Tibial artery (tissue), 4 donors: ENCODE data around the gene RCAN2.

Experiments
- DNase-seq, 2 donors: peaks; one replicate each; pipeline ENCODE4 v3.0.0-alpha.2; 2019
- H3K27ac ChIP-seq, 2 donors: fragments of 200-600 bp; sonication (generic) in 1 of 2; 1 replicate in 1 of 2; 2 replicates in 1 of 2; pipeline ENCODE4 v1.5.1; 2018 to 2019; ENCODE audit warnings: mild to moderate bottlenecking in 1 of 2
- H3K27me3 ChIP-seq, 2 donors: fragments of 200-600 bp; sonication (generic) in 1 of 2; one replicate each; pipeline versions ENCODE4 v1.5.1 to v1.6.0; 2016 to 2019
- H3K36me3 ChIP-seq, 3 donors: fragments of 200-600 bp; sonication (generic) in 2 of 3; one replicate each; pipeline ENCODE4 v1.5.1; 2016 to 2019; ENCODE audit warnings: mild to moderate bottlenecking in 2 of 3
- H3K4me1 ChIP-seq, 4 donors: fragments of 200-600 bp; sonication (generic) in 2 of 4; 1 replicate in 3 of 4; 2 replicates in 1 of 4; pipeline ENCODE4 v1.5.1; 2016 to 2019
- H3K4me3 ChIP-seq, 2 donors: fragments of 200-600 bp; sonication (generic) in 1 of 2; 1 replicate in 1 of 2; 2 replicates in 1 of 2; pipeline ENCODE4 v1.5.1; 2018 to 2019; ENCODE audit warnings: mild to moderate bottlenecking in 2 of 2
- H3K9me3 ChIP-seq, 3 donors: fragments of 200-600 bp; sonication (generic) in 1 of 3; one replicate each; pipeline ENCODE4 v1.5.1; 2016 to 2019
- intact Hi-C: fragments of 100-400 bp; cut with DNase I; formaldehyde crosslinking; loops from one replicate; pipeline ENCODE4 v1.15.0; 2023; ENCODE audit warnings: low total_unique reads
- TF ChIP-seq, protein P1 (sequence below), 2 experiments: fragments of 200-600 bp in 1 of 2; fragments of 450-650 bp in 1 of 2; IDR thresholded peaks; one replicate each; pipeline ENCODE4 v1.5.1; 2017 to 2019; ENCODE audit warnings: antibody characterized with exemption in 2 of 2, mild to moderate bottlenecking in 1 of 2, moderate library complexity in 1 of 2

Gene RCAN2

GRCh38 chr6:46491201-46491627 lies at the start of gene RCAN2:
Gene RCAN2 (minus strand): TSS chr6:46491449.
- intact Hi-C loops: loop anchor here (2.0 to 10.0 kb wide), 3 partner anchors 70 to 276 kb away; no protein-coding TSS in a partner anchor
- H3K27me3 ChIP-seq: no peaks in the 10 kb centered on the region
- H3K4me1 ChIP-seq: peaks cover 0 to 54% (median 14%) of the 10 kb centered on the region in 4 donors
- TF ChIP-seq, protein P1, sequence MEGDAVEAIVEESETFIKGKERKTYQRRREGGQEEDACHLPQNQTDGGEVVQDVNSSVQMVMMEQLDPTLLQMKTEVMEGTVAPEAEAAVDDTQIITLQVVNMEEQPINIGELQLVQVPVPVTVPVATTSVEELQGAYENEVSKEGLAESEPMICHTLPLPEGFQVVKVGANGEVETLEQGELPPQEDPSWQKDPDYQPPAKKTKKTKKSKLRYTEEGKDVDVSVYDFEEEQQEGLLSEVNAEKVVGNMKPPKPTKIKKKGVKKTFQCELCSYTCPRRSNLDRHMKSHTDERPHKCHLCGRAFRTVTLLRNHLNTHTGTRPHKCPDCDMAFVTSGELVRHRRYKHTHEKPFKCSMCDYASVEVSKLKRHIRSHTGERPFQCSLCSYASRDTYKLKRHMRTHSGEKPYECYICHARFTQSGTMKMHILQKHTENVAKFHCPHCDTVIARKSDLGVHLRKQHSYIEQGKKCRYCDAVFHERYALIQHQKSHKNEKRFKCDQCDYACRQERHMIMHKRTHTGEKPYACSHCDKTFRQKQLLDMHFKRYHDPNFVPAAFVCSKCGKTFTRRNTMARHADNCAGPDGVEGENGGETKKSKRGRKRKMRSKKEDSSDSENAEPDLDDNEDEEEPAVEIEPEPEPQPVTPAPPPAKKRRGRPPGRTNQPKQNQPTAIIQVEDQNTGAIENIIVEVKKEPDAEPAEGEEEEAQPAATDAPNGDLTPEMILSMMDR (IDR thresholded peaks at IDR 0.05): no peak
- no peaks in the 10 kb centered on the region for H3K9me3 ChIP-seq
- H3K4me3 ChIP-seq: peak within 1 kb of the TSS; percentile 73 to 88
- DNase-seq: peak; percentile 66 to 89
- H3K36me3 ChIP-seq: no peaks in the 10 kb centered on the region
- peak within 1 kb of the TSS; percentile 96 to 97 for H3K27ac ChIP-seq

GRCh38 chr6:46539866-46540265 lies 48.6 kb upstream of the RCAN2 start:
- H3K9me3 ChIP-seq: peaks cover 0 to 4% (median 0%) of the 10 kb centered on the region in 3 donors
- H3K36me3 ChIP-seq: no peaks in the 10 kb centered on the region
- no peaks in the 10 kb centered on the region for H3K4me1 ChIP-seq
- no peak overlapping the region for H3K27ac ChIP-seq
- intact Hi-C loops: no loop called here
- DNase-seq: no peak
- TF ChIP-seq, protein P1 (IDR thresholded peaks at IDR 0.05): no peak
- no peak overlapping the region for H3K4me3 ChIP-seq
- no peaks in the 10 kb centered on the region for H3K27me3 ChIP-seq

DNA sequence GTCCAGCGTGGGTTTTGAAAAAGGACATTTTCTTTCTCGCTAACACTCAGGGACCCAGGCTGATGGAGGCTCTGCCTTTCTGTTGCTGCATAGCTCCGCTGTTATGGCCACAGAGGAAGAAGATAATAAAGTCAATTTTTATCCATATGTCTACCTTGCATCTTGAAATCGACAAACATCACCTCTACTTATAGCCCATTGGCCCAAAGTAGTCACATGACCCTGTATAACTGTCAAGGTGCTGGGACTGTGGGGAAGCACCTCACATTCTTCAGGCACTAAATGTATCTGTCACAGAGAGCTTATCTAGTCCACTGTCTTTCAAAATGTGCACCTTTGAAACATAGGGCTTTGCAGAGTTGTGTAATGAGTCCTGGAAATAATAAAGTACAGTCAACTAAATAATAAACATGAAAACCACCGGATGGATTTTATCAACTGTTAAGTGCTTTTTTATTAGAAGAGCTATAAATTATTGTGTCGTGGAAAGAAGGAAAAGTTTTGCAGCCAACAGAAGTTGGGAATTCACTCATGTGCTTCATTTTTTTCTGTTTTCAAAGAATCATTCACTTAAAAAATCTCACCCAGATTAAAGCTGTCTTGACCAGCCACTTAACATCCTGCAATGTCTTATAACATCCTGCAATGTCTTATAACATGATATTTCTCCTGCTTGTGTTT lies 47.7 kb upstream of the RCAN2 start:
- Histone ChIP-seq H3K4me1 (no peaks in the 10 kb centered on the region), H3K4me3 (no peak overlapping the region), H3K27ac (no peak overlapping the region), H3K36me3 (no peaks in the 10 kb centered on the region), H3K9me3 (no peaks in the 10 kb centered on the region), H3K27me3 (no peaks in the 10 kb centered on the region)
- intact Hi-C loops: no loop called here
- no peak for DNase-seq
- TF ChIP-seq, protein P1 (IDR thresholded peaks at IDR 0.05): no peak

GRCh38 chr6:46530896-46531295 lies 39.6 kb upstream of the RCAN2 start:
- H3K27ac ChIP-seq: peak overlapping the region; percentile 46 to 54
- H3K36me3 ChIP-seq: no peaks in the 10 kb centered on the region
- no peaks in the 10 kb centered on the region for H3K9me3 ChIP-seq
- no peak for DNase-seq
- H3K4me1 ChIP-seq: peaks cover 0 to 50% (median 26%) of the 10 kb centered on the region in 4 donors
- TF ChIP-seq, protein P1 (IDR thresholded peaks at IDR 0.05): no peak
- no peaks in the 10 kb centered on the region for H3K27me3 ChIP-seq
- intact Hi-C loops: no loop called here
- no peak overlapping the region for H3K4me3 ChIP-seq

DNA sequence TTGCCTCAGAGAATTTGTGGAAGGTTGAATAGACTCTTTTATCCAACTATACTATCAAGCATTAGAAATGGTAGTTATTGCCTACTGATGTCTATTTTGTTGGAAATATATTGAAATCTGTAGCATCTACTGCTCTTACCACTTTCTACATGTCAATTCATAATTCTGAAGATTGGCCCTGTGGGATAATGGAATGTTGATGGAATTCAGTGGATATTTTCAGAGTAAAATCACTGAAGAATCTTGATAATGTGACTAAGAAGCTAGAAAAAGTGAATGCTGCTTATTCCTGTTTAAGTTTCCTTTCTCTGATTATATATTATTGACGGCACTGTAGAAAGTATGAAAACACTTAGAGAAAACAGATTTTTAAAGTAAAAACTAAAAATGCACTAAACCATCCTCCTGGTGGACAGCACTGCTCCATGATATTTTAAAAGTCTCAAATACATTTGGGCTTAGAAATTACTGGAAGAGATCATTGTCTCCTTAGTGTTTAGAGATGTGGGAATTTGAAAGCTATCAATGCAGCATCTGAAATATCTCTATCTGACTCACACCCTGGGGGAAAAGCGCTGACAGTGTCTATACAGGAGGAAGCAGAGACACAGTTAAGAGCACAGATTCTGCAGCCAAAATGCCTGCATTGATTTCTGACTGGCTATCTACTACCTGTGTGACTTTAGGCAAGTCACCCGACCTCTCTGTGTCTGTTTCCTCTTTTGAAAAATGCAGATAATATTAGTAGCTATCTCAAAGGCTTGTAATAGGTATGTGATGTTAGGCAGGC lies 37.9 kb upstream of the RCAN2 start:
- DNase-seq: no peak
- TF ChIP-seq, protein P1 (IDR thresholded peaks at IDR 0.05): no peak
- Histone ChIP-seq H3K27ac (peak overlapping the region; percentile 46 to 54), H3K27me3 (no peaks in the 10 kb centered on the region), H3K4me1 (peaks cover 0 to 60% (median 26%) of the 10 kb centered on the region in 4 donors), H3K36me3 (no peaks in the 10 kb centered on the region), H3K4me3 (no peak overlapping the region), H3K9me3 (no peaks in the 10 kb centered on the region)
- intact Hi-C loops: no loop called here
